ENCODE measurements around the gene PPFIA3. TPM values are rescaled to one million over a fixed set of nuclear protein-coding genes. Genes with fewer than 3 reads are reported as not detected.

Gene PPFIA3
- total RNA-seq, 1 experiment from 2014 or later = 4.9 TPM

- TF ChIP-seq, protein P1, sequence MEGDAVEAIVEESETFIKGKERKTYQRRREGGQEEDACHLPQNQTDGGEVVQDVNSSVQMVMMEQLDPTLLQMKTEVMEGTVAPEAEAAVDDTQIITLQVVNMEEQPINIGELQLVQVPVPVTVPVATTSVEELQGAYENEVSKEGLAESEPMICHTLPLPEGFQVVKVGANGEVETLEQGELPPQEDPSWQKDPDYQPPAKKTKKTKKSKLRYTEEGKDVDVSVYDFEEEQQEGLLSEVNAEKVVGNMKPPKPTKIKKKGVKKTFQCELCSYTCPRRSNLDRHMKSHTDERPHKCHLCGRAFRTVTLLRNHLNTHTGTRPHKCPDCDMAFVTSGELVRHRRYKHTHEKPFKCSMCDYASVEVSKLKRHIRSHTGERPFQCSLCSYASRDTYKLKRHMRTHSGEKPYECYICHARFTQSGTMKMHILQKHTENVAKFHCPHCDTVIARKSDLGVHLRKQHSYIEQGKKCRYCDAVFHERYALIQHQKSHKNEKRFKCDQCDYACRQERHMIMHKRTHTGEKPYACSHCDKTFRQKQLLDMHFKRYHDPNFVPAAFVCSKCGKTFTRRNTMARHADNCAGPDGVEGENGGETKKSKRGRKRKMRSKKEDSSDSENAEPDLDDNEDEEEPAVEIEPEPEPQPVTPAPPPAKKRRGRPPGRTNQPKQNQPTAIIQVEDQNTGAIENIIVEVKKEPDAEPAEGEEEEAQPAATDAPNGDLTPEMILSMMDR (IDR thresholded peaks at IDR 0.05; ENCODE audit: unreplicated experiment) = no peak
- Mint-ChIP-seq H3K27me3 (ENCODE audit: unreplicated experiment) (no peaks in the 10 kb centered on the region), H3K4me3 (ENCODE audit: low read depth, unreplicated experiment) (peak overlapping the region; percentile 92), H3K9me3 (ENCODE audit: low read depth, unreplicated experiment) (no peaks in the 10 kb centered on the region), H3K36me3 (ENCODE audit: insufficient read depth, unreplicated experiment) (peaks cover 49% of the 10 kb centered on the region), H3K27ac (ENCODE audit: unreplicated experiment) (peak overlapping the region; percentile 93), H3K4me1 (ENCODE audit: low read depth, unreplicated experiment) (peaks cover 30% of the 10 kb centered on the region)
- intact Hi-C loops (cut with micrococcal nuclease; ENCODE audit: unreplicated experiment) = no loop called here
- no TSS peak for BruUV-seq (replicated peaks)
- CTCF ChIA-PET = no interaction called here
- no peak for DNase-seq
Observed at GRCh38 chr19:49084206-49085019, 34.9 kb upstream of the PPFIA3 start.

DNA sequence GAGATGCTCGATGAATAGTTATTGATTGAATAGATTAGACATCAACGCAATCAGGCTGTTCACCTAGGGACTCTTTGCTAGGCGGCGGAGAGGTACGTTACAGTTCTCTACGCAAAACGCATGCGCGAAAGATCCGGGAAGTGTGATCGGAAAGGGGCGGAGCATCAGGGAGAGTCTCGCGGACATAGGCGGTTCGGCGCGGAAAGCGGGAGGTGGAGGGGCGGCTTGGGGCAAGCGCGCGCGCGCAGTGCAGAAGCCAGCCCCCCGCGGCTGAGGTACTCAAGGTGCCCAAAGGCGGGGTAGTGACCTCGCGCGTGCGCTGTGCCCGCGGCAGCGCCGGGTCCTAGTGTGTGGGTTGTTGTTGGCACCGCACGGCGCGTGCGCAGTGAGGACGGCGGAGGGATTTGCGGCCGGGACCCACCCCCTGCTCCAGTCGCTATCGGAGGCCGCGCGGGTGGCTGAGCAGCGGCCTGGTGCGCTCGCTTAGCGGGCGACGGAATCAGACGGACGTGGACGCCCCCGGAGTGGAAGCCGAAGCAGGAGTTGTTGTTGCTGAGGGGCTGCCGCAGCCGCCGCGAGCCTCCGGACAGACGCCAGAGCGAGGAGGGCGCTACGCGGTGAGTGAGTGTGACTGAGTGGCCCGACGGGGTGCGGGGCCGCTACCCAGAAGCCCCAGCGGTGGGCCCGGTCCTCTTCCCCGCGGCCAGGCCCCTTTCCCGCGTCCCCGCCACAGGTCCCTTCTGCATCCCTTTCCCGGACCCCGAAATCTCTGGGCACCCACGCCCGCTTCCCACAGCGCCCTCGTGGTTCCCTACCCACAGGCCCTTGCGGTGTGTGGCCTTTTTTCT lies 34.1 kb upstream of the PPFIA3 start, which contains the start of gene SNRNP70:
TSS of gene SNRNP70 (plus strand) at position 432 of the 848 bp plus-strand sequence. CDS start 964 bp downstream, outside the sequence.
- Mint-ChIP-seq H3K27ac (ENCODE audit: unreplicated experiment) (peak within 1 kb of the TSS; percentile 93), H3K36me3 (ENCODE audit: insufficient read depth, unreplicated experiment) (peaks cover 57% of the 10 kb centered on the region), H3K9me3 (ENCODE audit: low read depth, unreplicated experiment) (no peaks in the 10 kb centered on the region), H3K4me3 (ENCODE audit: low read depth, unreplicated experiment) (peak within 1 kb of the TSS; percentile 92), H3K27me3 (ENCODE audit: unreplicated experiment) (no peaks in the 10 kb centered on the region), H3K4me1 (ENCODE audit: low read depth, unreplicated experiment) (peaks cover 30% of the 10 kb centered on the region)
- intact Hi-C loops (cut with micrococcal nuclease; ENCODE audit: unreplicated experiment) = no loop called here
- TF ChIP-seq, protein P1 (IDR thresholded peaks at IDR 0.05; ENCODE audit: unreplicated experiment) = no peak
- peak; percentile 100 for DNase-seq
- CTCF ChIA-PET = no interaction called here
- no TSS peak for BruUV-seq (replicated peaks)

DNA sequence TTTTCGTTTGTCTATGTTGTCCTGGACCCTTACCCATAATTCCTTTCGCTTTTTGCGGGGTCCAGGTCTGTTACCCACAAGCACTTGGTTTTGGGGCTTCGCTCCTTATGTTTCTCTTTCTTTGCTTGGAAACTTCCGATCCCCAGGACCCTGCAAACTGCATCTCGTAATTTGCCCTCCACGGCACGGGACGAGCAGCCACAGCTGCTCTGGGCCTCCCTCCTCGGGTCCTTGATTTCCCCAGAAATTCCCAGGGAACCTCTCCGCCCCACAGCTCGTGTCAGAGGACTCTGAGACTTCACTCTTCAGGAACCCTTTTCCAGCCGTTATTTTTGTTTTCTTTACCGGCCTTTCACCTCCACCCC lies 33.5 kb upstream of the PPFIA3 start:
- peaks cover 30% of the 10 kb centered on the region for H3K4me1 Mint-ChIP-seq (ENCODE audit: low read depth, unreplicated experiment)
- H3K36me3 Mint-ChIP-seq (ENCODE audit: insufficient read depth, unreplicated experiment) = peaks cover 63% of the 10 kb centered on the region
- intact Hi-C loops (cut with micrococcal nuclease; ENCODE audit: unreplicated experiment) = no loop called here
- H3K9me3 Mint-ChIP-seq (ENCODE audit: low read depth, unreplicated experiment) = no peaks in the 10 kb centered on the region
- DNase-seq = no peak
- H3K27ac Mint-ChIP-seq (ENCODE audit: unreplicated experiment) = peak overlapping the region; percentile 93
- TF ChIP-seq, protein P1 (IDR thresholded peaks at IDR 0.05; ENCODE audit: unreplicated experiment) = no peak
- no peaks in the 10 kb centered on the region for H3K27me3 Mint-ChIP-seq (ENCODE audit: unreplicated experiment)
- CTCF ChIA-PET = interaction anchor here (0.5 kb wide), 1 partner anchor 107 kb away, joined by 6 read pairs; no protein-coding TSS in a partner anchor
- no TSS peak for BruUV-seq (replicated peaks)
- H3K4me3 Mint-ChIP-seq (ENCODE audit: low read depth, unreplicated experiment) = peak overlapping the region; percentile 92

GRCh38 chr19:49086296-49086695 lies 33.0 kb upstream of the PPFIA3 start:
- BruUV-seq (replicated peaks) = no TSS peak
- peak overlapping the region; percentile 93 for H3K27ac Mint-ChIP-seq (ENCODE audit: unreplicated experiment)
- CTCF ChIA-PET = interaction anchor here (0.5 to 1.1 kb wide), 3 partner anchors 13 to 113 kb away, joined by 6 to 7 read pairs (median 6); no protein-coding TSS in a partner anchor
- H3K9me3 Mint-ChIP-seq (ENCODE audit: low read depth, unreplicated experiment) = no peaks in the 10 kb centered on the region
- TF ChIP-seq, protein P1 (IDR thresholded peaks at IDR 0.05; ENCODE audit: unreplicated experiment) = no peak
- peaks cover 68% of the 10 kb centered on the region for H3K36me3 Mint-ChIP-seq (ENCODE audit: insufficient read depth, unreplicated experiment)
- peaks cover 30% of the 10 kb centered on the region for H3K4me1 Mint-ChIP-seq (ENCODE audit: low read depth, unreplicated experiment)
- intact Hi-C loops (cut with micrococcal nuclease; ENCODE audit: unreplicated experiment) = no loop called here
- DNase-seq = no peak
- H3K27me3 Mint-ChIP-seq (ENCODE audit: unreplicated experiment) = no peaks in the 10 kb centered on the region
- peak overlapping the region; percentile 92 for H3K4me3 Mint-ChIP-seq (ENCODE audit: low read depth, unreplicated experiment)
